Neural cell (in vitro differentiated cells): ENCODE measurements around the gene RPL31.

Source experiments
- EZH2 ChIP-seq: fragments of 200-600, 300-800 bp; shearing (Covaris generic), sonication (generic); IDR thresholded peaks from 2 replicates; pipeline ENCODE4 v1.6.1; 2014; ENCODE audit warnings: antibody characterized with exemption, low read length, borderline replicate concordance, mild to moderate bottlenecking; ENCODE audit not compliant: insufficient read depth, poor library complexity, severe bottlenecking
- POLR2AphosphoS5 ChIP-seq: IDR thresholded peaks from 2 replicates; pipeline ENCODE4 v1.6.1; 2012
- RAD21 ChIP-seq: fragments of 450-650 bp; conservative IDR thresholded peaks from 2 replicates; pipeline ENCODE4 v1.6.1; 2014; ENCODE audit warnings: antibody characterized with exemption, mild to moderate bottlenecking, moderate library complexity
- TF ChIP-seq, protein P1 (sequence below): fragments of 450-650 bp; IDR thresholded peaks from 2 replicates; pipeline ENCODE4 v1.5.1; 2014; ENCODE audit warnings: antibody characterized with exemption, mild to moderate bottlenecking, moderate library complexity; ENCODE audit not compliant: poor library complexity, severe bottlenecking

DNA sequence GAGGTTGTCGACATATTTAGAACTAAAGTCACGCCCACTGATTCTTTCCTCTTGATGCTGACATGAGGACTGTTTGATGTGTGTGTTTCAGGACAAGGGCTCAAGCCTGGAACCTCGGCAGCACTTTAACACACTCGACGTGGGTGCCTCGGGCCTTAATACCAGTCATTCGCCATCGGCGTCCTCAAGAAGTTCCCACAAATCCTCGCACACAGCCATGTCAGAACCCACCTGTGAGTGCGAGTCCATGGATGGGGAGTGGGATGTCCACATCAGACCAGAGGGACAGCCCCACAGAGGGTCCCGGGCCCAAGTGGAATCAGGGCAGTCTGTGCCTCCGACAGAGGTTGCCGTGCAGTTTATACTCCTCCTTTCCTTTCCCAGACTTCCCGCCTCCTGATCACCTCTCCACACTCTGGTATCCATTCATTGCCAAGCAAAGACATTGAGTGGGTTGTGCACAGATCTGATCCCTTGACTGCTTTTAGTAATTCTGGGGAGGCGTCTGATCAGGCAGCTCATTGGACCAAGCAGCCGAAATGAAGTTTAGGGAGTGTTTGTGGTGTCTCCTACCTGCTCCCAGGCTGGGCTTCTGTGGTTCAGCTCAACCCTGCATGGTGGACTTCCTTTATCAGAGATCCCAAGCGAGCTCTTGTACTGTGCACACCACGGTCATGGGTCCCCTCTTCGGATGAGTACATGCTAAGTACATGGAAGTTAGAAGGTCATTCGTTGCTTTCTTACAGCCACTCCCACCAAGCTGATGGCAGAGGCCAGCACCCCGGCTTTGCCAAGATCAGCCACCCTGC is 27.2 kb upstream of the RPL31 start:
- TF ChIP-seq, protein P1, sequence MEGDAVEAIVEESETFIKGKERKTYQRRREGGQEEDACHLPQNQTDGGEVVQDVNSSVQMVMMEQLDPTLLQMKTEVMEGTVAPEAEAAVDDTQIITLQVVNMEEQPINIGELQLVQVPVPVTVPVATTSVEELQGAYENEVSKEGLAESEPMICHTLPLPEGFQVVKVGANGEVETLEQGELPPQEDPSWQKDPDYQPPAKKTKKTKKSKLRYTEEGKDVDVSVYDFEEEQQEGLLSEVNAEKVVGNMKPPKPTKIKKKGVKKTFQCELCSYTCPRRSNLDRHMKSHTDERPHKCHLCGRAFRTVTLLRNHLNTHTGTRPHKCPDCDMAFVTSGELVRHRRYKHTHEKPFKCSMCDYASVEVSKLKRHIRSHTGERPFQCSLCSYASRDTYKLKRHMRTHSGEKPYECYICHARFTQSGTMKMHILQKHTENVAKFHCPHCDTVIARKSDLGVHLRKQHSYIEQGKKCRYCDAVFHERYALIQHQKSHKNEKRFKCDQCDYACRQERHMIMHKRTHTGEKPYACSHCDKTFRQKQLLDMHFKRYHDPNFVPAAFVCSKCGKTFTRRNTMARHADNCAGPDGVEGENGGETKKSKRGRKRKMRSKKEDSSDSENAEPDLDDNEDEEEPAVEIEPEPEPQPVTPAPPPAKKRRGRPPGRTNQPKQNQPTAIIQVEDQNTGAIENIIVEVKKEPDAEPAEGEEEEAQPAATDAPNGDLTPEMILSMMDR: no peak
- no peak for TF ChIP-seq EZH2
- TF ChIP-seq RAD21: no peak
- no peak for TF ChIP-seq POLR2AphosphoS5
